Liver (tissue), 9 donors: ENCODE results near the gene ZSWIM6. TPM values are rescaled to one million over a fixed set of nuclear protein-coding genes. Genes with fewer than 3 reads are reported as not detected.

Source experiments
- DNase-seq: peaks from one replicate; pipeline ENCODE4 v3.0.0-alpha.2; 2017; ENCODE audit warnings: low spot score
- H3K27ac ChIP-seq, 2 donors: one replicate each; pipeline ENCODE4 v1.7.0; 2013; ENCODE audit warnings: inconsistent platforms in 2 of 2, low read length in 2 of 2, control low read depth in 1 of 2, low read depth in 1 of 2, mild to moderate bottlenecking in 1 of 2
- H3K27me3 ChIP-seq, 4 donors: one replicate each; pipeline versions ENCODE4 v1.6.1 to v1.7.0; 2013; ENCODE audit warnings: low read length in 3 of 4, inconsistent platforms in 1 of 4, mild to moderate bottlenecking in 1 of 4, moderate library complexity in 1 of 4; ENCODE audit not compliant: control insufficient read depth in 4 of 4, insufficient read depth in 4 of 4
- H3K36me3 ChIP-seq, 4 donors: one replicate each; pipeline versions ENCODE4 v1.6.1 to v1.7.0; 2013; ENCODE audit warnings: low read length in 3 of 4, mild to moderate bottlenecking in 3 of 4, low read depth in 1 of 4, moderate library complexity in 1 of 4; ENCODE audit not compliant: control insufficient read depth in 4 of 4, insufficient read depth in 3 of 4
- H3K4me1 ChIP-seq, 4 donors: one replicate each; pipeline versions ENCODE4 v1.6.1 to v1.7.0; 2013; ENCODE audit warnings: low read length in 3 of 4, mild to moderate bottlenecking in 3 of 4, moderate library complexity in 1 of 4; ENCODE audit not compliant: control insufficient read depth in 4 of 4, insufficient read depth in 4 of 4
- H3K4me3 ChIP-seq, 3 donors: one replicate each; pipeline versions ENCODE4 v1.6.1 to v1.7.0; 2013; ENCODE audit warnings: low read length in 3 of 3, control low read depth in 1 of 3, low read depth in 1 of 3, mild to moderate bottlenecking in 1 of 3
- H3K9ac ChIP-seq, 2 donors: one replicate each; pipeline ENCODE4 v1.7.0; 2013; ENCODE audit warnings: low read length in 2 of 2, mild to moderate bottlenecking in 2 of 2, moderate library complexity in 2 of 2, control low read depth in 1 of 2, low read depth in 1 of 2
- H3K9me3 ChIP-seq, 4 donors: one replicate each; pipeline versions ENCODE4 v1.6.1 to v1.7.0; 2013; ENCODE audit warnings: low read length in 3 of 4; ENCODE audit not compliant: control insufficient read depth in 4 of 4
- EGR1 ChIP-seq, 2 donors: IDR thresholded peaks; 2 replicates each; pipeline ENCODE4 v1.6.1; 2016 to 2018; ENCODE audit warnings: antibody characterized with exemption in 2 of 2, low read depth in 2 of 2
- FOXA1 ChIP-seq: IDR thresholded peaks from 2 replicates; pipeline ENCODE4 v1.6.1; 2016; ENCODE audit warnings: antibody characterized with exemption
- FOXA2 ChIP-seq: IDR thresholded peaks from 2 replicates; pipeline ENCODE4 v1.6.1; 2016; ENCODE audit warnings: antibody characterized with exemption
- GABPA ChIP-seq, 2 donors: IDR thresholded peaks in 1 of 2; conservative IDR thresholded peaks in 1 of 2; 2 replicates each; pipeline ENCODE4 v1.6.1; 2016; ENCODE audit warnings: antibody characterized with exemption in 2 of 2, mild to moderate bottlenecking in 1 of 2, moderate library complexity in 1 of 2
- HNF4A ChIP-seq, 2 donors: conservative IDR thresholded peaks; 2 replicates each; pipeline ENCODE4 v1.6.1; 2016; ENCODE audit warnings: antibody characterized with exemption in 2 of 2, mild to moderate bottlenecking in 2 of 2
- HNF4G ChIP-seq: IDR thresholded peaks from 2 replicates; pipeline ENCODE4 v1.6.1; 2016; ENCODE audit warnings: antibody characterized with exemption
- JUND ChIP-seq, 2 donors: IDR thresholded peaks; 2 replicates each; pipeline ENCODE4 v1.6.1; 2016; ENCODE audit warnings: antibody characterized with exemption in 2 of 2
- NR2F2 ChIP-seq: IDR thresholded peaks from 2 replicates; pipeline ENCODE4 v1.6.1; 2016; ENCODE audit warnings: antibody characterized with exemption
- RAD21 ChIP-seq, 2 donors: IDR thresholded peaks; 2 replicates each; pipeline ENCODE4 v1.6.1; 2016; ENCODE audit warnings: antibody characterized with exemption in 2 of 2, mild to moderate bottlenecking in 2 of 2
- RXRA ChIP-seq, 2 donors: IDR thresholded peaks; 2 replicates each; pipeline ENCODE4 v1.6.1; 2017 to 2018; ENCODE audit warnings: antibody characterized with exemption in 2 of 2, mild to moderate bottlenecking in 1 of 2
- SP1 ChIP-seq: IDR thresholded peaks from 2 replicates; pipeline ENCODE4 v1.6.1; 2018; ENCODE audit warnings: antibody characterized with exemption, mild to moderate bottlenecking
- TAF1 ChIP-seq: conservative IDR thresholded peaks from 2 replicates; pipeline ENCODE4 v1.6.1; 2016; ENCODE audit warnings: antibody characterized with exemption, mild to moderate bottlenecking
- YY1 ChIP-seq: IDR thresholded peaks from 2 replicates; pipeline ENCODE4 v1.6.1; 2016; ENCODE audit warnings: antibody characterized with exemption, mild to moderate bottlenecking
- WGBS: extraction: QIAGEN DNeasy Blood & Tissue Kit; methylation state at CpG from one replicate; pipeline ENCODE4 v1.1.7; 2013; 5-methylcytosine and 5-hydroxymethylcytosine counted together
- polyA plus RNA-seq, 2 donors: library from polyadenylated mRNA; stranded (reverse) in 1 of 2; unstranded in 1 of 2; fragments of 200-250 nt in 1 of 2; fragments of >200 nt in 1 of 2; fragmentation: Nextera tagmentation in 1 of 2; extraction: Ambion mirVana in 1 of 2; gene quantifications; one replicate each; pipeline versions ENCODE4 v1.2.1 to v1.2.3, GENCODE V29; 2013 to 2015
- total RNA-seq, 2 donors: library from RNA; depleted of rRNA; stranded (reverse); fragments of >200 nt; gene quantifications; one replicate each; pipeline ENCODE4 v1.2.3, GENCODE V29; 2014
- TF ChIP-seq, protein P1 (sequence below): IDR thresholded peaks from 2 replicates; pipeline ENCODE4 v1.6.1; 2016; ENCODE audit warnings: antibody characterized with exemption
- TF ChIP-seq, protein P2 (sequence below): IDR thresholded peaks from 2 replicates; pipeline ENCODE4 v1.6.1; 2016; ENCODE audit warnings: antibody characterized with exemption
- TF ChIP-seq, protein P3 (sequence below): IDR thresholded peaks from 2 replicates; pipeline ENCODE4 v1.6.1; 2016; ENCODE audit warnings: antibody characterized with exemption
- TF ChIP-seq, protein P4 (sequence below): fragments of 150-350 bp; IDR thresholded peaks from 2 replicates; pipeline ENCODE4 v1.5.1; 2017; ENCODE audit warnings: improper control_type of control experiment, low read depth, low read length; ENCODE audit not compliant: missing input control
- TF ChIP-seq, protein P5 (sequence below): IDR thresholded peaks from 2 replicates; pipeline ENCODE4 v1.6.1; 2016; ENCODE audit warnings: antibody characterized with exemption, mild to moderate bottlenecking
- donor health status: healthy.
- donor health status: healthy.
- donor health status: healthy.
- donor health status: healthy.
- donor health status: healthy.

The ZSWIM6 gene
- total and polyA plus RNA-seq, 4 donors: 1.3 to 5.2 (median 3.3) TPM

DNA sequence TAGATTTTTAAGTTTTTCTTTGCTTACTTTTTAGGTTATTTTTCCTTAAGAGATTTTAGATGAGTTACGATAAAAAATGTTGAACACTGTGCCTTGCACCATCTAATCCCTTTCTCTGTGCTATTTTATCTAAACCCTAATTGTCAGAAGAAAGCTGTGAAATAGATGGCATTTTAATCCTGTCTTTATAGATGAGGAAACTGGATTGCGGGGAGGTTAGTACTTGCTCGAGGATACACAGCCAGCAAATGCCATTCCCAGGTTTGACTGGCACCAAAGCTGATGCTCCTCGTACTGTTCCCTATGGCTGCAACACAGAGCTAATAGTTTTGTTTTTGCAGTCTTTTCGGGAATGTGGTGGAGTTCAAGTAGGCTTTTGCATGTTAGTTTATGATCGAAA lies 82.7 kb downstream of the ZSWIM6 start:
- peaks cover 0 to 10% (median 4%) of the 10 kb centered on the region in 4 donors for H3K4me1 ChIP-seq
- H3K27me3 ChIP-seq: no peaks in the 10 kb centered on the region
- H3K9me3 ChIP-seq: no peaks in the 10 kb centered on the region
- no peak for TF ChIP-seq RXRA (IDR thresholded peaks at IDR 0.05)
- no peak for TF ChIP-seq FOXA2
- TF ChIP-seq GABPA (IDR thresholded peaks at IDR 0.05 in 1 of 2, conservative IDR thresholded peaks at IDR 0.05 in 1 of 2): no peak
- no peak for TF ChIP-seq HNF4A (conservative IDR thresholded peaks at IDR 0.05)
- TF ChIP-seq RAD21 (IDR thresholded peaks at IDR 0.05): no peak
- TF ChIP-seq JUND (IDR thresholded peaks at IDR 0.05): no peak
- TF ChIP-seq, protein P1, sequence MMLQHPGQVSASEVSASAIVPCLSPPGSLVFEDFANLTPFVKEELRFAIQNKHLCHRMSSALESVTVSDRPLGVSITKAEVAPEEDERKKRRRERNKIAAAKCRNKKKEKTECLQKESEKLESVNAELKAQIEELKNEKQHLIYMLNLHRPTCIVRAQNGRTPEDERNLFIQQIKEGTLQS: no peak
- TF ChIP-seq EGR1 (IDR thresholded peaks at IDR 0.05; ENCODE audit: low read depth in 2 of 2): no peak
- no peak for TF ChIP-seq SP1
- TF ChIP-seq NR2F2: no peak
- no peaks in the 10 kb centered on the region for H3K36me3 ChIP-seq
- no peak for DNase-seq
- H3K9ac ChIP-seq: no peak overlapping the region
- H3K27ac ChIP-seq: no peak overlapping the region
- H3K4me3 ChIP-seq: no peak overlapping the region
- 95% methylated on average over 6 of the region's 6 CpGs for WGBS

DNA sequence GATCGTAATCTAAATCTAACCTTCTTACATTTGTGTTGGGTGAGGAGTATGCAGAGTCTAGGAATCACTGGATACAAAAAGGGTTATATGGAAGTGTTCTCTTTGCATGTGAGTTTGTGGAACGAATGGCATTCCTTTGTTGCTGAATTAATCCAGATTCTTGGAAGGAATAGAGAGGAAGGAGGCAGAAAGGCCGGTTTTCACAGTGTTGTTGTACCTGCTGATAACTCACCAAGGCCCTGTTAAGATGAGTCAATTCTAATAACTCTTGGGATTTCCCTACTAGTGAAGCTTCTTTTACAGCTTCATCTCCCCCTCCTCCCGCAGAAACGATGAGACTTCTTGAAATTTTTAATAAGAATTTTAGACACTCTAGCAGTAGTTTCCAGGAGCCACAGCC lies 84.0 kb downstream of the ZSWIM6 start:
- Histone ChIP-seq H3K36me3 (no peaks in the 10 kb centered on the region), H3K4me1 (peaks cover 0 to 10% (median 4%) of the 10 kb centered on the region in 4 donors), H3K27ac (no peak overlapping the region), H3K4me3 (no peak overlapping the region), H3K27me3 (no peaks in the 10 kb centered on the region), H3K9me3 (no peaks in the 10 kb centered on the region), H3K9ac (no peak overlapping the region)
- 76% methylated on average over 5 of the region's 5 CpGs for WGBS
- TF ChIP-seq SP1 (no peak), NR2F2 (no peak), EGR1 (IDR thresholded peaks at IDR 0.05; ENCODE audit: low read depth in 2 of 2) (no peak), GABPA (IDR thresholded peaks at IDR 0.05 in 1 of 2, conservative IDR thresholded peaks at IDR 0.05 in 1 of 2) (no peak), HNF4A (conservative IDR thresholded peaks at IDR 0.05) (no peak), HNF4G (no peak), TAF1 (no peak), RXRA (IDR thresholded peaks at IDR 0.05) (no peak), FOXA2 (no peak), RAD21 (IDR thresholded peaks at IDR 0.05) (no peak), FOXA1 (no peak), JUND (IDR thresholded peaks at IDR 0.05) (no peak), YY1 (no peak)
- TF ChIP-seq, protein P2, sequence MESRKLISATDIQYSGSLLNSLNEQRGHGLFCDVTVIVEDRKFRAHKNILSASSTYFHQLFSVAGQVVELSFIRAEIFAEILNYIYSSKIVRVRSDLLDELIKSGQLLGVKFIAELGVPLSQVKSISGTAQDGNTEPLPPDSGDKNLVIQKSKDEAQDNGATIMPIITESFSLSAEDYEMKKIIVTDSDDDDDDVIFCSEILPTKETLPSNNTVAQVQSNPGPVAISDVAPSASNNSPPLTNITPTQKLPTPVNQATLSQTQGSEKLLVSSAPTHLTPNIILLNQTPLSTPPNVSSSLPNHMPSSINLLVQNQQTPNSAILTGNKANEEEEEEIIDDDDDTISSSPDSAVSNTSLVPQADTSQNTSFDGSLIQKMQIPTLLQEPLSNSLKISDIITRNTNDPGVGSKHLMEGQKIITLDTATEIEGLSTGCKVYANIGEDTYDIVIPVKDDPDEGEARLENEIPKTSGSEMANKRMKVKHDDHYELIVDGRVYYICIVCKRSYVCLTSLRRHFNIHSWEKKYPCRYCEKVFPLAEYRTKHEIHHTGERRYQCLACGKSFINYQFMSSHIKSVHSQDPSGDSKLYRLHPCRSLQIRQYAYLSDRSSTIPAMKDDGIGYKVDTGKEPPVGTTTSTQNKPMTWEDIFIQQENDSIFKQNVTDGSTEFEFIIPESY: no peak
- TF ChIP-seq, protein P1: no peak
- TF ChIP-seq, protein P3, sequence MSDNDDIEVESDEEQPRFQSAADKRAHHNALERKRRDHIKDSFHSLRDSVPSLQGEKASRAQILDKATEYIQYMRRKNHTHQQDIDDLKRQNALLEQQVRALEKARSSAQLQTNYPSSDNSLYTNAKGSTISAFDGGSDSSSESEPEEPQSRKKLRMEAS: no peak
- TF ChIP-seq, protein P4, sequence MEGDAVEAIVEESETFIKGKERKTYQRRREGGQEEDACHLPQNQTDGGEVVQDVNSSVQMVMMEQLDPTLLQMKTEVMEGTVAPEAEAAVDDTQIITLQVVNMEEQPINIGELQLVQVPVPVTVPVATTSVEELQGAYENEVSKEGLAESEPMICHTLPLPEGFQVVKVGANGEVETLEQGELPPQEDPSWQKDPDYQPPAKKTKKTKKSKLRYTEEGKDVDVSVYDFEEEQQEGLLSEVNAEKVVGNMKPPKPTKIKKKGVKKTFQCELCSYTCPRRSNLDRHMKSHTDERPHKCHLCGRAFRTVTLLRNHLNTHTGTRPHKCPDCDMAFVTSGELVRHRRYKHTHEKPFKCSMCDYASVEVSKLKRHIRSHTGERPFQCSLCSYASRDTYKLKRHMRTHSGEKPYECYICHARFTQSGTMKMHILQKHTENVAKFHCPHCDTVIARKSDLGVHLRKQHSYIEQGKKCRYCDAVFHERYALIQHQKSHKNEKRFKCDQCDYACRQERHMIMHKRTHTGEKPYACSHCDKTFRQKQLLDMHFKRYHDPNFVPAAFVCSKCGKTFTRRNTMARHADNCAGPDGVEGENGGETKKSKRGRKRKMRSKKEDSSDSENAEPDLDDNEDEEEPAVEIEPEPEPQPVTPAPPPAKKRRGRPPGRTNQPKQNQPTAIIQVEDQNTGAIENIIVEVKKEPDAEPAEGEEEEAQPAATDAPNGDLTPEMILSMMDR: no peak
- TF ChIP-seq, protein P5, sequence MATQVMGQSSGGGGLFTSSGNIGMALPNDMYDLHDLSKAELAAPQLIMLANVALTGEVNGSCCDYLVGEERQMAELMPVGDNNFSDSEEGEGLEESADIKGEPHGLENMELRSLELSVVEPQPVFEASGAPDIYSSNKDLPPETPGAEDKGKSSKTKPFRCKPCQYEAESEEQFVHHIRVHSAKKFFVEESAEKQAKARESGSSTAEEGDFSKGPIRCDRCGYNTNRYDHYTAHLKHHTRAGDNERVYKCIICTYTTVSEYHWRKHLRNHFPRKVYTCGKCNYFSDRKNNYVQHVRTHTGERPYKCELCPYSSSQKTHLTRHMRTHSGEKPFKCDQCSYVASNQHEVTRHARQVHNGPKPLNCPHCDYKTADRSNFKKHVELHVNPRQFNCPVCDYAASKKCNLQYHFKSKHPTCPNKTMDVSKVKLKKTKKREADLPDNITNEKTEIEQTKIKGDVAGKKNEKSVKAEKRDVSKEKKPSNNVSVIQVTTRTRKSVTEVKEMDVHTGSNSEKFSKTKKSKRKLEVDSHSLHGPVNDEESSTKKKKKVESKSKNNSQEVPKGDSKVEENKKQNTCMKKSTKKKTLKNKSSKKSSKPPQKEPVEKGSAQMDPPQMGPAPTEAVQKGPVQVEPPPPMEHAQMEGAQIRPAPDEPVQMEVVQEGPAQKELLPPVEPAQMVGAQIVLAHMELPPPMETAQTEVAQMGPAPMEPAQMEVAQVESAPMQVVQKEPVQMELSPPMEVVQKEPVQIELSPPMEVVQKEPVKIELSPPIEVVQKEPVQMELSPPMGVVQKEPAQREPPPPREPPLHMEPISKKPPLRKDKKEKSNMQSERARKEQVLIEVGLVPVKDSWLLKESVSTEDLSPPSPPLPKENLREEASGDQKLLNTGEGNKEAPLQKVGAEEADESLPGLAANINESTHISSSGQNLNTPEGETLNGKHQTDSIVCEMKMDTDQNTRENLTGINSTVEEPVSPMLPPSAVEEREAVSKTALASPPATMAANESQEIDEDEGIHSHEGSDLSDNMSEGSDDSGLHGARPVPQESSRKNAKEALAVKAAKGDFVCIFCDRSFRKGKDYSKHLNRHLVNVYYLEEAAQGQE: no peak
- DNase-seq: no peak
